Esophagus mucosa (tissue), 1 donor: ENCODE measurements around the gene SEMA6B. TPM values are rescaled to one million over a fixed set of nuclear protein-coding genes. Genes with fewer than 3 reads are reported as not detected.

Source experiments
- ATAC-seq: fragments of 200-7000 bp; cut with Tn5 transposase; one replicate; pipeline ENCODE4 v1.9.1; 2020
- total RNA-seq: library from RNA; stranded (reverse); gene quantifications from one replicate; pipeline ENCODE4 v1.2.4, GENCODE V29; 2023
- donor health status: DM: yes; HTN: yes; CAD: no.

SEMA6B gene
- total RNA-seq, 1 donor from 2014 or later: 2.0 TPM

- peak; percentile 41 for ATAC-seq
Observed at GRCh38 chr19:4524808-4525562, 34.5 kb downstream of the SEMA6B start.

DNA sequence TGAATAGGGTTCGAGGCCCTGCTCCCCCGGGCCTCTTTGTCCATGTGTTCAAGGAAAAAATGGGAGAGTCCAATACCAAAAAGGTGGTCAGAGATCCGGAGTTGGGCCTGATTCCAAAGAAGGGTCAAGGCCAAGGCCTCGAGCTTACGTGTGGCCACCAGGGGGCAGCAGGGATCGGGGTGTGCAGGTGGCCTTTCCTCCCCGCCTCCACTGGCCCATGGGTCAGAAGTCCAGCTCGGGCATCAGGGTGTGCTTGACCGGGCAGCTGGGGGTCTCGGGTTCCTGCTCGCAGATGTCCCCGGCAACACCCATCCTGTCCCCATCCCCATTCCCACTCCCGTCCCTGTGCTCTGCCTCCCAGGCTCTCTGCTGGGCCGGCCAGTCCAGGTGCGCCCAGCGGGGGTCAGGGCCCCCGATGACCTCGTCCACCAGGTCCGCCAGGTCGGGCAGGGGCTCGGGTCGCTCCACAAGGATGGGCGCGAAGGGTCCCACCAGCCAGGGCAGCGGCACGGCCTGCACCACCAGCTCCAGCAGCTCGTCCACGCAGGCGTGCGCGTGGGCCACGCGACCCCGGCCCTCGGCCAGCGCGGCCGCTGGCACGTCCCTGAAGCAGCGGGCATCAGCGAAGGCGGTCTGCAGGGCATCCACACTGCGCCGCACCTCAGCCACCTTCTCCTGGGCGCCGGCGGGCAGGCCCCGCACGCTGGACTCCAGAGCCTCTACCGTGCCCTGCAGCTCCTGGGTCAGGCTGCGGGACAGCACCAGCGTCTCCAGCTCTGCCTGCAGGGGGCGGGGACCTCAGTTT, 36.0 kb downstream of the SEMA6B start:
- ATAC-seq: peak; percentile 10

DNA sequence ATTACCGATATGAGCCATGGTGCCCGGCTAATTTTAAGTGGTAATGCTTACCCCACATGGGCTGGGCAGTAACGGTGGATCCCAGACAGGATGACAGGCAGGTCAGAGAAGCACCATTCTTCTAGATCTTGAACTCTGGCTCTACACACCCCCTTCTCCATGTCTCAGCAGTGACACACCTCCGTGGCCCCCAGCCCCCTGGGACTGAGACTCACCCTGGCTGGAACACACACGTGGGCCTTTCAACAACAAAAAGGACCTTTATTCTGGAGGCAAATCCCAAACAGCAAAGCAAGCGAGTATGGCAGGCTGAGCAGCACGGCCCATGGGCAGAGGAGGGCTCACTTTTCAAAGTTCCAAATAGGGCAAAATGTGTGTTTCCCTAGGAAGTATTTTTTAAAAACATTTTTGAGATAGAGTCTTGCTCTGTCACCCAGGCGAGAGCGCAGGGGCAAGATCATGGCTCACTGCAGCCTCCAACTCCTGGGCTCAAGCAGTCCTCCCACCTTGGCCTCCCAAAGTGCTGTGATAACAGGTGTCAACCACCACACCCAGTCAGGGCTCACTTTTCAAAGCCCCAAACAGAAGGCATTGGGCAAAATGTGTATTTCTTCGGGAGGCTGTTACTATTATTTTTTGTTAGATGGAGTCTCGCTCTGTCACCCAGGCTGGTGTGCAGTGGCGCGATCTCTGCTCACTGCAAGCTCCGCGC, 37.0 kb downstream of the SEMA6B start:
- ATAC-seq: no peak

GRCh38 chr19:4521888-4522242, 37.6 kb downstream of the SEMA6B start:
- no peak for ATAC-seq

GRCh38 chr19:4521170-4521887, 38.2 kb downstream of the SEMA6B start:
- no peak for ATAC-seq

GRCh38 chr19:4519521-4520277, 39.8 kb downstream of the SEMA6B start:
- peak; percentile 51 for ATAC-seq

- ATAC-seq: no peak
Observed at GRCh38 chr19:4519172-4519496, 40.4 kb downstream of the SEMA6B start.

DNA sequence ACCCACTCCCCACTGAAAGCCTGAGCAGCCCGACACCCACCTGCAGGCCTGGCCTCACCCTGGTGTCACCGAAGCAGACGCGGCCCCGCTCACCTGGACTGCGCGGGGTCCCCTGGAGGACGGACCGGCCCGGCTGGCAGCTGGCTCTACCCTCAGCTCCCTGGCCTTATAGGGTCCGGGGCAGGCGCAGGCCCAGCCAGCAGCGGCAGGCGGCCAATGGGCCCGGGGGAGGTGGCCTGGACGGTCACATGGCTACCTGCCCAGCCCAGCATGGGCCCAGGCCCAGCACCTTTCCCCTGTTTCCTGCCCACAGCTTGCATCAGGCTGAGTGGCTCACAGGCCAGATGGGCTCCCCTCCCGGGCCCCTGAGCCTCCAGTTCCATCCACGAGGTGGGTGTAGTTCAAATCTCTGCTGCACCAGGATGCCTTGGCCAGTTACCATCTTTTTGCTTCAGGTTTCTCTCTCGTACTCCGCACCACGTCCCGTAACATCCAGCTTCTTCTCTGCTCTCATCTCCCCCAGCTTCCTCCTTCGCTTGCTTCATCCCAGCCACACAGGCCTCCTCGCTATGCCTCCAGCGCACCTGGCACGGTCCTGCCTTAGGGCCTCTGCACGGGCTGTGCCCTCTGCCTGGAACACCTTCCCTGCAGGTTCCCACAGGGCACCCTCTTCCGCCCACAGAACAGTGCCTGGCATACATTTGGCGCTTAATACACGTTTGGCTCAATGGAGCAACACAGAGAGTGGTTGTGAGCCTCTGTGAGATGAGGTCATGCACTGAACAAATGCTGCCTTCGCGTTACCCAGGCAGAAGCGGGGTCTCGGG, 40.9 kb downstream of the SEMA6B start, which contains the start of gene PLIN4:
PLIN4 (minus strand) TSS at position 142 of the 827 bp plus-strand sequence. CDS start 214 bp downstream, outside the sequence.
- peak; percentile 48 for ATAC-seq

DNA sequence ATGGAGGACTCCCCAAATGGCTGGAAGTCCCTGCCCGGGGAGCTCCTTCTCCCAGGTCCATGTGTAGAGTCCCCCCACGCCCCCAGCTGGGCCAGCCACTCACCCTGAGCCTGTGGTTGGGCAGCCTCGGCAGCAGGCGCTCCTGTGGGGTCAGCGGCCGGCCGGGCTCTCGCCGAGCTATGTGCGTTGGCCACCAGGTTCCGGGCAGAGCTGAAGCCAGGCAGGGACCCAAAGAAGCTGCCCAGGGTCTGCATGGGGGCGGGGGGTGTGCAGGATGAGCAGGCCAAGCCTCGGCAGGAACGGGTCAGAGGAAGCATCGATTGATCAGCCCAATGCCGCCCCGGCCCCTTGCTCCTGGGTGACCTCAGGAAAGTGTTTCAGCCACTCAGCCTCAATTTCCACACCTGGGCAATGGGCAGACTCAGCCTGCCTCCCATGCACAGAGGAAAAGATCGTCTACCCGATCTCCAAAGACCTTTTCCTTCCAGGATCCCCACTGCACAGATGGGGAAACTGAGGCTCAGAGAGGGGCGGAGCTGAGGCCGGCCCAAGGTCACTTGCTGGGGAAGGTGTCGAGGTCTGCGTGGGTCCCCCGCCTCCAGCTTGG, 41.9 kb downstream of the SEMA6B start:
- ATAC-seq: no peak

- no peak for ATAC-seq
Observed at GRCh38 chr19:4516939-4517300, 42.6 kb downstream of the SEMA6B start.

GRCh38 chr19:4516199-4516938, 43.1 kb downstream of the SEMA6B start:
- ATAC-seq: no peak

- ATAC-seq: no peak
Observed at GRCh38 chr19:4515732-4516131, 43.8 kb downstream of the SEMA6B start.

DNA sequence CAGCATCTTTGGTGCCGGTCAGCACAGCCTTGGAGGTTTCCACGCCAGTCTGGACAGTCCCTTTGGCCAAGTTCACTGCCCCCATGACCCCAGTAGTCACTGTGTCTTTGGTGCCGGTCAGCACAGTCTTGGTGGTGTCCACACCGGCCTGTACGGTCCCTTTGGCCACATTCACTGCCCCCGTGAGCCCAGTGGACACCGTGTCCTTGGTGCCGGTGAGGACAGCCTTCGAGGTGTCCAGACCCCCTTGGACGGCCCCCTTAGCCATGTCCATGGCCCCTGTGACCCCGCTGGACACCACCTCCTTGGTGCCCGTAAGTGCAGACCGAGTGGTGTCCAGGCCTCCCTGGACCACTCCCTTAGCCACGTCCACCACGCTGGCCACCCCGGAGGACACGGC, 46.2 kb downstream of the SEMA6B start:
- ATAC-seq: no peak

DNA sequence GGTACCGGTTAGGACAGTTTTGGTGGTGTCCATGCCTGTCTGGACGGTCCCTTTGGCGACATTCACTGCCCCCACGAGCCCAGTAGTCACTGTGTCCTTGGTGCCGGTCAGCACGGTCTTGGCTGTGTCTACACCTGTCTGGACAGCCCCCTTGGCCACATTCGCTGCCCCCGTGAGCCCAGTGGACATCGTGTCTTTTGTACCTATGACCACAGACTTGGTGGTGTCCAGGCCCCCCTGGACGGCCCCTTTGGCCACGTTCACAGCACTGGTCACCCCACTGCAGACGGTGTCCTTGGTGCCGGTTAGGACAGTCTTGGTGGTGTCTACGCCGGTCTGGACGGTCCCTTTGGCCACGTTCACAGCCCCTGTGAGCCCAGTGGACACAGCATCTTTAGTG, 47.4 kb downstream of the SEMA6B start:
- ATAC-seq: no peak

- ATAC-seq: no peak
Observed at GRCh38 chr19:4511300-4512054, 48.0 kb downstream of the SEMA6B start.

DNA sequence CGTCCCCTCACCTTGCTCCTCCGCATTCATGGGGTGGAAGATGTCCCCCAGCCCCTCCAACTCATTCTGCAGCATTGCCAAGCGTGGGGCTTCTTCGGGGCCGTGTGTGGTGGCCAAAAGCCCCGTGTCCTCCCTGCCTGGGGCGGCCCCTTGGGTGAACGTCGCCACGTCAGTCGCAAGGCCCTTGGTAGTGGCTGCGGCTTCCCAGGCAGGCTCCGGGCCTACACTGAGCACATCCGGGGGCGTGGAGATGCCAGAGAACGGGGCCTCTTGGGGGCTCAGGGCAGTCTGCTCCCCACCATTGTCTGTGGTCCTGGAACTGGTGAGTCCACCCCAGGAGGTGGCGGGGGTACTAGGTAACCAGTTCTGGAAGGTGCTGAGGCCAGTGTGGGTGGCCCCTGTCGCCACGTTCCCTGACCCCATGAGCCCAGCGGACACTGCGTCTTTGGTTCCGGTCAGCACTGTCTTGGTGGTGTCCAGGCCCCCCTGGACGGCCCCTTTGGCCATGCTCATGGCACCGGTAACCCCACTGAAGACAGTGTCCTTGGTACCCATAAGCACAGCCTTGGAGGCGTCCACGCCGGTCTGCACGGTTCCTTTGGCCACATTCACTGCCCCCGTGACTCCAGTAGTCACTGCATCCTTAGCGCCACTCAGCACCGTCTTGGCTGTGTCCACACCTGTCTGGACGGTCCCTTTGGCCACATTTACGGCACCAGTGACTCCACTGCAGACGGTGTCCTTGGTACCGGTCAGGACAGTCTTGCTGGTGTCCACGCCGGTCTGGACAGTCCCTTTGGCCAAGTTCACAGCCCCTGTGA, 48.8 kb downstream of the SEMA6B start:
- peak; percentile 15 for ATAC-seq

GRCh38 chr19:4508698-4509097, 50.8 kb downstream of the SEMA6B start:
- ATAC-seq: no peak

GRCh38 chr19:4507804-4508203, 51.7 kb downstream of the SEMA6B start:
- ATAC-seq: no peak
